ENCODE data around the gene COPZ2.

- TF ChIP-seq CTCF (IDR thresholded peaks at IDR 0.05) = no peak
- no peak for TF ChIP-seq EP300 (IDR thresholded peaks at IDR 0.05)
These were observed 24.9 kb downstream of the COPZ2 start for GRCh38 chr17:48012654-48013053.
